ENCODE measurements around the gene HDGF. TPM values are rescaled to one million over a fixed set of nuclear protein-coding genes. Genes with fewer than 3 reads are reported as not detected.

HDGF gene
- total RNA-seq, 2 experiments from 2014 or later = 60.8 TPM

GRCh38 chr1:156767879-156768604 lies 16.6 kb upstream of the HDGF start:
- Histone ChIP-seq H3K27ac (ENCODE audit: low read depth in 1 of 2, low read length in 2 of 2) (peak overlapping the region; percentile 96), H3K9me3 (ENCODE audit: control insufficient read depth in 1 of 2, insufficient read depth in 1 of 2, low read length in 2 of 2) (no peaks in the 10 kb centered on the region), H3K36me3 (ENCODE audit: insufficient read depth, low read length) (peaks cover 23% of the 10 kb centered on the region), H3K4me3 (ENCODE audit: low read length) (peak overlapping the region; percentile 87), H3K4me1 (ENCODE audit: insufficient read depth, low read length) (peaks cover 47% of the 10 kb centered on the region), H3K27me3 (ENCODE audit: control insufficient read depth in 1 of 2, insufficient read depth in 2 of 2, low read length in 2 of 2) (no peaks in the 10 kb centered on the region)
- Mint-ChIP-seq H3K4me3 (no peak overlapping the region), H3K36me3 (ENCODE audit: low read depth) (peaks cover 31% of the 10 kb centered on the region), H3K27ac (no peak overlapping the region), H3K9me3 (no peaks in the 10 kb centered on the region), H3K4me1 (ENCODE audit: low read depth) (peaks cover 45% of the 10 kb centered on the region), H3K27me3 (no peaks in the 10 kb centered on the region)
- ATAC-seq (ENCODE audit: poor library complexity) = no peak
- ChIA-PET POLR2A (interaction anchor here (0.6 to 4.2 kb wide), 21 partner anchors 11 to 790 kb away, joined by 3 to 169 read pairs (median 4); partner anchors contain the start of genes ARHGEF2, CRABP2, HDGF and ISG20L2), CTCF (interaction anchor here (0.9 to 5.6 kb wide), 10 partner anchors 16 to 123 kb away, joined by 3 to 54 read pairs (median 6); partner anchors contain the start of genes HDGF, ISG20L2, METTL25B and MRPL24)
- intact Hi-C loops (cut with DNase I, micrococcal nuclease) = loop anchor here (1.0 to 10.0 kb wide), 6 partner anchors 27 to 716 kb away; partner anchors contain the start of genes ISG20L2 (in 2 of the 2), METTL25B (in 2 of the 2), LAMTOR2 (in 1 of the 2) and MEF2D (in 1 of the 2)
- TF ChIP-seq CTCF (IDR thresholded peaks at IDR 0.05) = no peak
- DNase-seq = peak in 9 of 14 experiments; percentile 8 to 74 (median 27)

- ATAC-seq (ENCODE audit: poor library complexity) (peak; percentile 88), DNase-seq (peak; percentile 91 to 100 (median 96))
- H3K4me1 Mint-ChIP-seq (ENCODE audit: low read depth) = peaks cover 37% of the 10 kb centered on the region
- Histone ChIP-seq H3K27ac (ENCODE audit: low read depth in 1 of 2, low read length in 2 of 2) (peak within 1 kb of the TSS; percentile 96), H3K4me1 (ENCODE audit: insufficient read depth, low read length) (peaks cover 42% of the 10 kb centered on the region), H3K27me3 (ENCODE audit: control insufficient read depth in 1 of 2, insufficient read depth in 2 of 2, low read length in 2 of 2) (no peaks in the 10 kb centered on the region), H3K36me3 (ENCODE audit: insufficient read depth, low read length) (peaks cover 17% of the 10 kb centered on the region), H3K9me3 (ENCODE audit: control insufficient read depth in 1 of 2, insufficient read depth in 1 of 2, low read length in 2 of 2) (no peaks in the 10 kb centered on the region), H3K4me3 (ENCODE audit: low read length) (peak within 1 kb of the TSS; percentile 87)
- H3K36me3 Mint-ChIP-seq (ENCODE audit: low read depth) = peaks cover 24% of the 10 kb centered on the region
- H3K9me3 Mint-ChIP-seq = no peaks in the 10 kb centered on the region
- no peak within 1 kb of the TSS for H3K4me3 Mint-ChIP-seq
- H3K27ac Mint-ChIP-seq = no peak within 1 kb of the TSS
- intact Hi-C loops (cut with DNase I, micrococcal nuclease) = loop anchor here in 1 of 2 experiments (1.0 to 10.0 kb wide), 5 partner anchors 26 to 715 kb away; partner anchors contain the start of genes ISG20L2, LAMTOR2, MEF2D and METTL25B
- ChIA-PET CTCF (interaction anchor here (0.9 to 5.6 kb wide), 11 partner anchors 15 to 124 kb away, joined by 3 to 54 read pairs (median 6); partner anchors contain the start of genes HDGF, ISG20L2, METTL25B and MRPL24), POLR2A (interaction anchor here (0.6 to 4.2 kb wide), 19 partner anchors 11 to 789 kb away, joined by 3 to 169 read pairs (median 5); partner anchors contain the start of genes ARHGEF2, CRABP2, HDGF and ISG20L2)
- H3K27me3 Mint-ChIP-seq = no peaks in the 10 kb centered on the region
- no peak for TF ChIP-seq CTCF (IDR thresholded peaks at IDR 0.05)
Measured at GRCh38 chr1:156767101-156767878, 15.8 kb upstream of the HDGF start, which contains the start of gene PRCC. Gene PRCC, plus strand, starts transcription at chr1:156767535. Its CDS starts 237 bp downstream, at chr1:156767772.
